K562 (cell line): Measurements from ENCODE around the gene QSOX2. TPM values are rescaled to one million over a fixed set of nuclear protein-coding genes. Genes with fewer than 3 reads are reported as not detected.

Experiments used
- ARID4B ChIP-seq: sonication (generic); formaldehyde crosslinking; IDR thresholded peaks from 2 replicates; pipeline ENCODE4 v1.8.0; 2022; ENCODE audit warnings: mild to moderate bottlenecking, missing genetic modification reagents
- CTBP1 ChIP-seq: fragments of 450-650 bp; IDR thresholded peaks from 2 replicates; pipeline ENCODE4 v1.6.1; 2016; ENCODE audit warnings: borderline replicate concordance
- E2F3 ChIP-seq: fragments of 250-450 bp; sonication (Bioruptor Pico); IDR thresholded peaks from 2 replicates; pipeline ENCODE4 v1.4.0; 2020; ENCODE audit warnings: mild to moderate bottlenecking
- ELF4 ChIP-seq: fragments of 450-650 bp; formaldehyde crosslinking; IDR thresholded peaks from 2 replicates; pipeline ENCODE4 v1.4.0; 2022; ENCODE audit warnings: missing genetic modification characterization
- HDGF ChIP-seq: fragments of 450-650 bp; IDR thresholded peaks from 2 replicates; pipeline ENCODE4 v1.6.1; 2016
- KLF6 ChIP-seq: fragments of 250-450 bp; sonication (Bioruptor Pico); IDR thresholded peaks from 2 replicates; pipeline ENCODE4 v1.4.0; 2020; ENCODE audit warnings: mild to moderate bottlenecking, moderate library complexity, borderline replicate concordance
- MCM3 ChIP-seq: fragments of 450-650 bp; IDR thresholded peaks from 2 replicates; pipeline ENCODE4 v1.6.1; 2016
- NR2C2 ChIP-seq, 2 experiments: fragments of 200-800 bp in 1 of 2; sonication (Bioruptor generic) in 1 of 2; sonication (generic) in 1 of 2; formaldehyde crosslinking in 1 of 2; IDR thresholded peaks; 2 replicates each; pipeline versions ENCODE4 v1.6.1 to v1.8.0; 2016 to 2022; ENCODE audit warnings: mild to moderate bottlenecking in 1 of 2, missing compliant biosample characterization in 1 of 2, missing genetic modification characterization in 1 of 2, missing genetic modification reagents in 1 of 2
- NRF1 ChIP-seq, 2 experiments: fragments of 450-650 bp; IDR thresholded peaks in 1 of 2; conservative IDR thresholded peaks in 1 of 2; 2 replicates each; pipeline ENCODE4 v1.6.1; 2014; ENCODE audit warnings: mild to moderate bottlenecking in 2 of 2
- RBFOX2 ChIP-seq: fragments of 200-400 bp; formaldehyde crosslinking; IDR thresholded peaks from 2 replicates; pipeline ENCODE4 v1.6.1; 2017; ENCODE audit warnings: low read depth, mild to moderate bottlenecking, low read length, moderate library complexity
- SIRT6 ChIP-seq: IDR thresholded peaks from one replicate; pipeline ENCODE4 v1.6.1; 2012; ENCODE audit warnings: low read depth, mild to moderate bottlenecking, control low read depth, inconsistent platforms, low read length, moderate library complexity
- SRF ChIP-seq, 2 experiments: fragments of 250-450, 450-650 bp in 1 of 2; sonication (Bioruptor Pico) in 1 of 2; sonication (generic) in 1 of 2; formaldehyde crosslinking; IDR thresholded peaks; 2 replicates each; pipeline versions ENCODE4 v1.5.0 to v1.5.1; 2020 to 2022; ENCODE audit warnings: mild to moderate bottlenecking in 1 of 2, missing genetic modification reagents in 1 of 2
- TARDBP ChIP-seq: fragments of 450-650 bp; IDR thresholded peaks from 2 replicates; pipeline ENCODE4 v1.6.1; 2016
- U2AF1 ChIP-seq: fragments of 200-400 bp; formaldehyde crosslinking; optimal IDR thresholded peaks from 2 replicates; pipeline ENCODE3; 2017; ENCODE audit warnings: mild to moderate bottlenecking, low read depth, low read length, moderate library complexity
- UBTF ChIP-seq, 2 experiments: IDR thresholded peaks; 2 replicates each; pipeline ENCODE4 v1.6.1; 2012; ENCODE audit warnings: improper control_type of control experiment in 2 of 2, low read depth in 2 of 2, low read length in 2 of 2, borderline replicate concordance in 1 of 2
- ZNF561 ChIP-seq: fragments of 450-650 bp; formaldehyde crosslinking; conservative IDR thresholded peaks from 2 replicates; pipeline ENCODE4 v1.4.0; 2020; ENCODE audit warnings: mild to moderate bottlenecking, moderate library complexity
- ZNF589 ChIP-seq: fragments of 200-800 bp; sonication (Bioruptor generic); IDR thresholded peaks from 2 replicates; pipeline ENCODE4 v1.6.1; 2016; ENCODE audit warnings: low read depth, missing genetic modification characterization, missing compliant biosample characterization
- polyA plus RNA-seq, 8 experiments: library from polyadenylated mRNA; depleted of rRNA in 4 of 8; stranded (reverse) in 5 of 8; unstranded in 3 of 8; fragments of >200 nt; fragmentation: Nextera tagmentation in 2 of 8; fragmentation: Illumina TruSeq in 1 of 8; extraction: Ambion mirVana in 2 of 8; extraction: Trizol in 1 of 8; gene quantifications; 2 replicates each; pipeline versions ENCODE4 v1.2.1 to v1.2.3, GENCODE V29; 2011 to 2014; ENCODE audit warnings: inconsistent platforms in 1 of 8, missing spikeins in 1 of 8
- total RNA-seq, 7 experiments: library from RNA; depleted of rRNA in 6 of 7; stranded (reverse); fragments of >200 nt in 6 of 7; fragmentation: Illumina TruSeq in 2 of 7; extraction: Trizol in 2 of 7; gene quantifications; 2 replicates each; pipeline versions ENCODE4 v1.2.1 to v1.2.3, GENCODE V29; 2011 to 2021; ENCODE audit warnings: low replicate concordance in 1 of 7
- TF ChIP-seq, protein P1 (sequence below): sonication (generic); formaldehyde crosslinking; IDR thresholded peaks from 2 replicates; pipeline ENCODE4 v1.8.0; 2022; ENCODE audit warnings: missing genetic modification reagents, mild to moderate bottlenecking, moderate library complexity, borderline replicate concordance

QSOX2 gene
- total and polyA plus RNA-seq, 9 of the 15 experiments (the other 6 are each of a cell fraction or from before 2014, with no cell fraction given), result 0.51 to 23.7 (median 12.7) TPM

GRCh38 chr9:136193127-136193890 is 52.3 kb downstream of the QSOX2 start (continued):
- TF ChIP-seq, protein P1, sequence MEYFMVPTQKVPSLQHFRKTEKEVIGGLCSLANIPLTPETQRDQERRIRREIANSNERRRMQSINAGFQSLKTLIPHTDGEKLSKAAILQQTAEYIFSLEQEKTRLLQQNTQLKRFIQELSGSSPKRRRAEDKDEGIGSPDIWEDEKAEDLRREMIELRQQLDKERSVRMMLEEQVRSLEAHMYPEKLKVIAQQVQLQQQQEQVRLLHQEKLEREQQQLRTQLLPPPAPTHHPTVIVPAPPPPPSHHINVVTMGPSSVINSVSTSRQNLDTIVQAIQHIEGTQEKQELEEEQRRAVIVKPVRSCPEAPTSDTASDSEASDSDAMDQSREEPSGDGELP (CRISPR knock-in tag), result peak; percentile 75
- TF ChIP-seq E2F3, result no peak
- no peak for TF ChIP-seq HDGF
- no peak for TF ChIP-seq U2AF1
- TF ChIP-seq TARDBP, result 0 out of 2 replicates have a peak, but pooled peaks have one; percentile 22
- no peak for TF ChIP-seq ZNF561 (CRISPR knock-in tag)
- peak; percentile 23 to 29; a peak in 1 of 4 replicates for TF ChIP-seq NRF1 (conservative IDR thresholded peaks at IDR 0.05 in 1 of 2, IDR thresholded peaks at IDR 0.05 in 1 of 2)
- TF ChIP-seq NR2C2 (CRISPR knock-in tag; IDR thresholded peaks at IDR 0.05), result no peak
- TF ChIP-seq NR2C2 (tag; IDR thresholded peaks at IDR 0.05), result peak; percentile 61; the same call in 1 of the 2 replicates
- no peak for TF ChIP-seq KLF6
- TF ChIP-seq ARID4B (CRISPR knock-in tag), result peak; percentile 32; the same call in 1 of the 2 replicates
- TF ChIP-seq RBFOX2, result peak; percentile 84
- no peak for TF ChIP-seq MCM3
- no peak for TF ChIP-seq SIRT6
- TF ChIP-seq CTBP1, result 0 out of 2 replicates have a peak, but pooled peaks have one; percentile 62
- TF ChIP-seq ELF4 (CRISPR knock-in tag), result no peak
- peak in 1 of 2 experiments; percentile 71; a peak in 1 of 4 replicates for TF ChIP-seq UBTF (IDR thresholded peaks at IDR 0.05; ENCODE audit: borderline replicate concordance in 1 of 2, low read depth in 2 of 2, low read length in 2 of 2)
- TF ChIP-seq SRF (CRISPR knock-in tag; IDR thresholded peaks at IDR 0.05), result peak in 1 of 2 experiments; percentile 22; a peak in 1 of 4 replicates
- TF ChIP-seq ZNF589, result 0 out of 2 replicates have a peak, but pooled peaks have one; percentile 36
